ENCODE measurements around the gene ADAMTS13.

GRCh38 chr9:133377721-133378216, 44.4 kb upstream of the ADAMTS13 start:
- no peak for TF ChIP-seq CTCF (IDR thresholded peaks at IDR 0.05)
- no peak for TF ChIP-seq POLR2A (IDR thresholded peaks at IDR 0.05)
